ENCODE measurements around the gene PARD3B.
A peak's percentile ranks its signal among the peaks of the same experiment; 100 is the strongest.

PARD3B gene

DNA sequence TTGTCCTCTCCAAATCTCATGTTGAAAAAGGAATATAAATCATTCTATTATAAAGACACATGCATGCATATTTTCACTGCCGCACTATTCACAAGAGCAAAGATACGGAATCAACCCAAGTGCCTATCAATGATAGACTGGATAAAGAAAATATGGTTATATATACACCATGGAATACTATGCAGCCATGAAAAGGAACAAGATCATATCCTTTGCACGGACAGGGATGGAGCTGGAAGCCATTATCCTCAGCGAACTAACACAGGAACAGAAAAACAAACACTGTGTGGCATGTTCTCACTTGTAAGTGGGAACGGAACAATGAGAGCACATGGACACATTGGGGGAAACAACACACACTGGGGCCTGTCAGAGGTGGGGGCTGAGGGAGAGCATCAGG, 28.1 kb upstream of the PARD3B start:
- POLR2A ChIA-PET (ENCODE audit: low non-redundant PET) = no interaction called here
- TF ChIP-seq, protein P1, sequence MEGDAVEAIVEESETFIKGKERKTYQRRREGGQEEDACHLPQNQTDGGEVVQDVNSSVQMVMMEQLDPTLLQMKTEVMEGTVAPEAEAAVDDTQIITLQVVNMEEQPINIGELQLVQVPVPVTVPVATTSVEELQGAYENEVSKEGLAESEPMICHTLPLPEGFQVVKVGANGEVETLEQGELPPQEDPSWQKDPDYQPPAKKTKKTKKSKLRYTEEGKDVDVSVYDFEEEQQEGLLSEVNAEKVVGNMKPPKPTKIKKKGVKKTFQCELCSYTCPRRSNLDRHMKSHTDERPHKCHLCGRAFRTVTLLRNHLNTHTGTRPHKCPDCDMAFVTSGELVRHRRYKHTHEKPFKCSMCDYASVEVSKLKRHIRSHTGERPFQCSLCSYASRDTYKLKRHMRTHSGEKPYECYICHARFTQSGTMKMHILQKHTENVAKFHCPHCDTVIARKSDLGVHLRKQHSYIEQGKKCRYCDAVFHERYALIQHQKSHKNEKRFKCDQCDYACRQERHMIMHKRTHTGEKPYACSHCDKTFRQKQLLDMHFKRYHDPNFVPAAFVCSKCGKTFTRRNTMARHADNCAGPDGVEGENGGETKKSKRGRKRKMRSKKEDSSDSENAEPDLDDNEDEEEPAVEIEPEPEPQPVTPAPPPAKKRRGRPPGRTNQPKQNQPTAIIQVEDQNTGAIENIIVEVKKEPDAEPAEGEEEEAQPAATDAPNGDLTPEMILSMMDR (conservative IDR thresholded peaks at IDR 0.05; ENCODE audit: low read depth) = no peak
- H3K27ac ChIP-seq = no peak overlapping the region
- no peak for DNase-seq (ENCODE audit: low spot score)
- CTCF ChIA-PET = interaction anchor here (0.6 kb wide), 1 partner anchor 22 kb away, joined by 3 read pairs; no protein-coding TSS in a partner anchor

DNA sequence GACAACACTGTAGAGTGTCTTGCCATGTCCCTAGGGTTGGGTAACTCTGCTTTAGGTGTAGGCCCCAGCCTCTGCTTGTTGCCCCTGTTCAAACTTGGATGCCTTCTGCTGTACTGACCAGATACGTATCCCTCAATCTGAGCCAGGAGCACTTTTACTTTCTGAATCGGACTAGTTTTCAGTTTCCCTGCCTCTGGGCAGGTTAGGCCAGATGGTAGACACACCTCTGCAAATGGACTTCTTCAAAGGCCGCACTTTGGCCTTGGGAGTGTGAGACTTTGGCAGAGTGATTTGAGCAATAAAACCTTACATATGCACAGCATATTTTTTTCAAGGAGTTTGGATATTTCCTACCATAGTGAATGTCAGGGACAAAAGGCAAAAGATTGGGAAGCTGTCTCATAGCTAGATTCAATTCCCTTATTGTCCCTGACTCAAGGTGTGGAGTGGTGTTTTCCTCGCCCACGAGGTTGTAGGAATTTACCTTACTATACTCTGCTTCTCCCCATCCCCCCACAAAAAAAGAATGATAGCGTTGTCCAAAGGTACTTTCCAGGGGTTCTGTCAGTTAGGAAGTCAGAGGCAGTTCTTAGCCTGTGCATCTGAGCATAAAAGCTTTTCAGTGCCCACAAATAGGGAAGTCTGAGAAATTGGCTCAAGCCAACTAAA, 15.3 kb upstream of the PARD3B start:
- CTCF ChIA-PET = no interaction called here
- POLR2A ChIA-PET (ENCODE audit: low non-redundant PET) = interaction anchor here (0.6 kb wide), 1 partner anchor 1035 kb away, joined by 4 read pairs; no protein-coding TSS in a partner anchor
- TF ChIP-seq, protein P1 (conservative IDR thresholded peaks at IDR 0.05; ENCODE audit: low read depth) = no peak
- H3K27ac ChIP-seq = no peak overlapping the region
- no peak for DNase-seq (ENCODE audit: low spot score)

DNA sequence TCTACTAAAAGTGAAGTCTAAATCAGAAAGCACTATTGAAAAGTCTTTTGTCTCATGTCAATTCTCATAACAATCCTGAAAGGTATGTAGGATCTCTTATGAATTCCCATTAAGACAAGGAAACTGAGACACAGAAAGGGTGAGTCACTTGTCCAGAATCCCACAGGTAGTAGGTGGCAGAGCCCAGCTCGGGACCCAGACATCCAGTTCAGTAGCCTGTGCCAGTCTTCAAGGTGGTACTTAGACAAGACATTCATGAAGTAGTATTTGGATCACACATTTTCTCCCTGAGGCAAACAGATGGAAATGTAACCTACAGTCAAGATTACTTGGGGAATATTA, 14.8 kb upstream of the PARD3B start:
- ChIA-PET POLR2A (ENCODE audit: low non-redundant PET) (interaction anchor here (0.6 kb wide), 1 partner anchor 1036 kb away, joined by 4 read pairs; no protein-coding TSS in a partner anchor), CTCF (interaction anchor here (0.5 kb wide), 1 partner anchor 171 kb away, joined by 3 read pairs; no protein-coding TSS in a partner anchor)
- TF ChIP-seq, protein P1 (conservative IDR thresholded peaks at IDR 0.05; ENCODE audit: low read depth) = no peak
- no peak for DNase-seq (ENCODE audit: low spot score)
- H3K27ac ChIP-seq = no peak overlapping the region

DNA sequence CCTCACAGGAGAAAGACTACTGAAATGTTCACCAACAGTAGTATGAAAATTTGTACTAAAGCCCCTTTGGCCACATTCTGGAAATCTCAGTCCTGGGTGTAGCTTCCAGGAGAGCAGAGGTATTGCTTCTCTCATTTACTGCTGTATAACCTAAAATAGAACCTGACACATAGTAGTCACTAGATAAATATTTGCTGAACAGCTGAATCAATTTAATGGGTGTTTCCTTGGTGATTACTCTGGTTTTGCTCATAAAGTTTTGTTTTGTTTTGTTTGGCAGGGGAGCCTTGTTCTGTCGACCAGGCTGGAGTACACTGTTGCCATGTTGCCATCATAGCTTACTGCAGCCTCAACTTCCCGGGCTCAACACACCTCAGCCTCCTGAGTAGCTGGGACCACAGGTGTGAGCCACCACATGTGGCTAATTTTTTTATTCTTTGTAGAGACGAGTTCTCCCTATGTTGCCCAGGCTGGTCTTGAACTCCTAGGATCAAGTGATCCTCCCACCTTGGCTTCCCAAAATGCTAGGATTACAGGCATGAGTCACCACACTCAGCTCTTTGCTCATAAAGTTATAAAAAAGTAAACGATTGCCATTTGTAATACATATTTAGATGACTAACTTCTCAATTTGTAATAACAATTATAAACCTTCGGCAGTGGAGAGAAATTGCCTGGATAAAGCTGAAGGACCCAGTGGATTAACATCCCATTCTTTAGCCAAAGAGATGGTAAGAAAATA, 11.5 kb upstream of the PARD3B start:
- ChIA-PET CTCF (interaction anchor here (0.7 kb wide), 1 partner anchor 12 kb away, joined by 3 read pairs; no protein-coding TSS in a partner anchor), POLR2A (ENCODE audit: low non-redundant PET) (no interaction called here)
- TF ChIP-seq, protein P1 (conservative IDR thresholded peaks at IDR 0.05; ENCODE audit: low read depth) = no peak
- DNase-seq (ENCODE audit: low spot score) = peak; percentile 19
- no peak overlapping the region for H3K27ac ChIP-seq

DNA sequence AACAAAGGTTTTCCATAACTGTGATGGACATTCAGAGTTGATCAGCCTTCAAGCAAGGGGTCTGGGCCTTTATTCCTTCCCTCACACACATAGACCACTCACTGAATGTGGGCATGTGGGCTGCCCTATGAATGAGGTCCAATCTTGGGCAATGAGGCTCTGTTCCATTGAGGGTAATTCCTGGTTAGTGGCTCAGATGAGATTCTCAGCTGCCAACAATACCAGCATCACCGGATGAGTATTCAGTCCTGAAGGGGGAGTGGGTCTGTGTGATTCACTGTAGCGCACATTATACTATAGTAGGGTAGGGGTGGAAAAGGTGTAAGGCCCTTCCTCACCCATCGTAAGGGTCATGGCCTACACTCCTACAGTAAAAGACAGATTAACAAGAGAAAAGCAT, 9.9 kb upstream of the PARD3B start:
- TF ChIP-seq, protein P1 (conservative IDR thresholded peaks at IDR 0.05; ENCODE audit: low read depth) = no peak

DNA sequence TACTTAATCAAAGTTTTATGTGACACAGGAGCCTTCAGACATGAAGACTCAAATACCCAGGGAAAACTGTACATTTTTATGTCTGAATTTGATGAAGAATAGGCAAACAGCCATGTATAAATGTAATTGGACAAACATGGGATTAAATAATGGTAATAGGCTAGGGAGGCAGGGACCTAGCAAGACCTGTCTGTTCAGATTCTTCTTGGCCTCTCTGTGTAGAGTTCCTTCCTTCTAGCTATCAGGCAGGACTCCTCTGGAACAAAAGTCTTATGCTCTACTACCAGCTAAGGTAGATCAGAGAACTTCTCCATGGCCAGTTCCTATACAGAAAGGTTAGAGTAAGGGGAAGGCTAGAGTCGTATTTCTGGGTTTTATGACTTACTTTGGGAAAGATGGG, 9.5 kb upstream of the PARD3B start:
- DNase-seq (ENCODE audit: low spot score) = no peak
- TF ChIP-seq, protein P1 (conservative IDR thresholded peaks at IDR 0.05; ENCODE audit: low read depth) = no peak
- ChIA-PET CTCF (no interaction called here), POLR2A (ENCODE audit: low non-redundant PET) (no interaction called here)
- no peak overlapping the region for H3K27ac ChIP-seq

More for the DNA sequence above, 9.9 kb upstream of the PARD3B start:
- POLR2A ChIA-PET (ENCODE audit: low non-redundant PET) = no interaction called here
- DNase-seq (ENCODE audit: low spot score) = no peak
- CTCF ChIA-PET = no interaction called here
- H3K27ac ChIP-seq = no peak overlapping the region

Data from RWPE1 (cell line).